Tibial nerve (tissue), 3 donors: Measurements from ENCODE around the gene SPRN.

ENCODE experiments used
- CTCF ChIP-seq, 5 experiments: fragments of 200-600 bp in 3 of 5; fragments of 450-650 bp in 2 of 5; sonication (generic) in 3 of 5; IDR thresholded peaks; one replicate each; pipeline ENCODE4 v1.5.1; 2016 to 2019; ENCODE audit warnings: antibody characterized with exemption in 5 of 5, mild to moderate bottlenecking in 3 of 5, moderate library complexity in 2 of 5
- POLR2A ChIP-seq, 2 donors: fragments of 450-650 bp; IDR thresholded peaks; one replicate each; pipeline ENCODE4 v1.6.1; 2017; ENCODE audit warnings: antibody characterized with exemption in 2 of 2, mild to moderate bottlenecking in 2 of 2, moderate library complexity in 2 of 2

GRCh38 chr10:133461027-133461426 is 36.6 kb upstream of the SPRN start:
- TF ChIP-seq POLR2A (IDR thresholded peaks at IDR 0.05): no peak
- no peak for TF ChIP-seq CTCF (IDR thresholded peaks at IDR 0.05)
